ENCODE data around the gene HS1BP3. TPM values are rescaled to one million over a fixed set of nuclear protein-coding genes. Genes with fewer than 3 reads are reported as not detected.
A peak's percentile ranks its signal among the peaks of the same experiment; 100 is the strongest.

HS1BP3 gene
- total RNA-seq, result 15.9 and 16.5 TPM in 2 replicates
- long read RNA-seq, full-length matches to known transcripts, result 19 of 25 reads
- long read RNA-seq, partial matches to known transcripts, result 2 of 25 reads
- long read RNA-seq, other reads (novel, unspliced or antisense), result 4 of 25 reads

GRCh38 chr2:20650877-20651730, at the start of gene HS1BP3:
HS1BP3 (minus strand) TSS chr2:20651098; CDS start chr2:20651063, 35 bp downstream.
- TF ChIP-seq CTCF (IDR thresholded peaks at IDR 0.05; ENCODE audit: unreplicated experiment), result peak; percentile 97
- no peaks in the 10 kb centered on the region for H3K9me3 Mint-ChIP-seq (ENCODE audit: low read depth)
- peak; percentile 86 for DNase-seq (ENCODE audit: low spot score, unreplicated experiment)
- no peaks in the 10 kb centered on the region for H3K36me3 Mint-ChIP-seq (ENCODE audit: insufficient read depth)
- peak within 1 kb of the TSS; percentile 88 for H3K4me3 Mint-ChIP-seq (ENCODE audit: low read depth)
- peaks cover 22% of the 10 kb centered on the region for H3K27me3 Mint-ChIP-seq
- peaks cover 7% of the 10 kb centered on the region for H3K4me1 Mint-ChIP-seq (ENCODE audit: low read depth)
- peak within 1 kb of the TSS; percentile 97 for H3K27ac Mint-ChIP-seq

- Mint-ChIP-seq H3K27me3 (no peaks in the 10 kb centered on the region), H3K36me3 (ENCODE audit: insufficient read depth) (no peaks in the 10 kb centered on the region), H3K27ac (no peak overlapping the region), H3K9me3 (ENCODE audit: low read depth) (no peaks in the 10 kb centered on the region), H3K4me3 (ENCODE audit: low read depth) (no peak overlapping the region), H3K4me1 (ENCODE audit: low read depth) (no peaks in the 10 kb centered on the region)
- TF ChIP-seq CTCF (IDR thresholded peaks at IDR 0.05; ENCODE audit: unreplicated experiment), result no peak
- DNase-seq (ENCODE audit: low spot score, unreplicated experiment), result no peak
Measured at GRCh38 chr2:20698916-20699613, 48.2 kb upstream of the HS1BP3 start.

GRCh38 chr2:20697322-20697934, 46.5 kb upstream of the HS1BP3 start:
- Mint-ChIP-seq H3K9me3 (ENCODE audit: low read depth) (no peaks in the 10 kb centered on the region), H3K36me3 (ENCODE audit: insufficient read depth) (no peaks in the 10 kb centered on the region)

GRCh38 chr2:20696366-20696765, 45.5 kb upstream of the HS1BP3 start:
- Mint-ChIP-seq H3K4me1 (ENCODE audit: low read depth) (no peaks in the 10 kb centered on the region), H3K4me3 (ENCODE audit: low read depth) (no peak overlapping the region), H3K9me3 (ENCODE audit: low read depth) (no peaks in the 10 kb centered on the region), H3K27me3 (no peaks in the 10 kb centered on the region), H3K36me3 (ENCODE audit: insufficient read depth) (no peaks in the 10 kb centered on the region), H3K27ac (no peak overlapping the region)
- no peak for DNase-seq (ENCODE audit: low spot score, unreplicated experiment)
- no peak for TF ChIP-seq CTCF (IDR thresholded peaks at IDR 0.05; ENCODE audit: unreplicated experiment)

More at GRCh38 chr2:20697322-20697934, 46.5 kb upstream of the HS1BP3 start:
- H3K27ac Mint-ChIP-seq, result no peak overlapping the region
- no peaks in the 10 kb centered on the region for H3K27me3 Mint-ChIP-seq
- no peaks in the 10 kb centered on the region for H3K4me1 Mint-ChIP-seq (ENCODE audit: low read depth)
- no peak overlapping the region for H3K4me3 Mint-ChIP-seq (ENCODE audit: low read depth)
- TF ChIP-seq CTCF (IDR thresholded peaks at IDR 0.05; ENCODE audit: unreplicated experiment), result no peak
- DNase-seq (ENCODE audit: low spot score, unreplicated experiment), result no peak

- H3K27ac Mint-ChIP-seq, result no peak overlapping the region
- no peaks in the 10 kb centered on the region for H3K27me3 Mint-ChIP-seq
Measured at GRCh38 chr2:20693317-20693716, 42.4 kb upstream of the HS1BP3 start.

More at GRCh38 chr2:20693317-20693716, 42.4 kb upstream of the HS1BP3 start:
- Mint-ChIP-seq H3K36me3 (ENCODE audit: insufficient read depth) (peaks cover 7% of the 10 kb centered on the region), H3K9me3 (ENCODE audit: low read depth) (no peaks in the 10 kb centered on the region), H3K4me3 (ENCODE audit: low read depth) (no peak overlapping the region), H3K4me1 (ENCODE audit: low read depth) (peaks cover 5% of the 10 kb centered on the region)
- TF ChIP-seq CTCF (IDR thresholded peaks at IDR 0.05; ENCODE audit: unreplicated experiment), result no peak
- no peak for DNase-seq (ENCODE audit: low spot score, unreplicated experiment)
